Fibroblast of lung (primary cell): ENCODE data around the gene CNTFR. TPM values are rescaled to one million over a fixed set of nuclear protein-coding genes. Genes with fewer than 3 reads are reported as not detected.

Source experiments
- DNase-seq, 2 donors: peaks; one replicate each; pipeline versions ENCODE4 v3.0.0 to v3.0.0-alpha.2; 2010; ENCODE audit warnings: low read depth in 2 of 2
- H2AFZ ChIP-seq: 2 replicates; pipeline ENCODE4 v1.5.1; 2012; ENCODE audit warnings: low read length, control low read depth, inconsistent platforms
- H3K27ac ChIP-seq: 2 replicates; pipeline ENCODE4 v1.5.1; 2011; ENCODE audit warnings: low read length, control low read depth; ENCODE audit not compliant: insufficient read depth
- H3K27me3 ChIP-seq: 2 replicates; pipeline ENCODE4 v1.5.1; 2011; ENCODE audit warnings: mild to moderate bottlenecking, low read length; ENCODE audit not compliant: control insufficient read depth, insufficient read depth
- H3K36me3 ChIP-seq: 2 replicates; pipeline ENCODE4 v1.5.1; 2011; ENCODE audit warnings: low read length; ENCODE audit not compliant: control insufficient read depth, insufficient read depth
- H3K4me1 ChIP-seq: 2 replicates; pipeline ENCODE4 v1.5.1; 2011; ENCODE audit warnings: low read length; ENCODE audit not compliant: control insufficient read depth, insufficient read depth; ENCODE audit errors: extremely low read depth
- H3K4me2 ChIP-seq: 2 replicates; pipeline ENCODE4 v1.5.1; 2011; ENCODE audit warnings: low read length, control low read depth; ENCODE audit not compliant: insufficient read depth; ENCODE audit errors: extremely low read depth
- H3K4me3 ChIP-seq, 4 experiments: fragments of 200-600 bp in 1 of 4; sonication (generic) in 1 of 4; replicated peaks in 1 of 4; 2 replicates each; pipeline ENCODE4 v1.5.1; 2011 to 2016; ENCODE audit warnings: low read length in 4 of 4, low read depth in 3 of 4, mild to moderate bottlenecking in 3 of 4, control low read depth in 2 of 4, inconsistent platforms in 1 of 4, mixed read lengths in 1 of 4; ENCODE audit not compliant: insufficient read depth in 1 of 4; ENCODE audit errors: control extremely low read depth in 1 of 4
- H3K79me2 ChIP-seq: 2 replicates; pipeline ENCODE4 v1.5.1; 2012; ENCODE audit warnings: mild to moderate bottlenecking, low read length, inconsistent platforms; ENCODE audit not compliant: control insufficient read depth, insufficient read depth
- H3K9ac ChIP-seq: 2 replicates; pipeline ENCODE4 v1.5.1; 2011; ENCODE audit warnings: mild to moderate bottlenecking, low read length, control low read depth; ENCODE audit not compliant: insufficient read depth
- H3K9me3 ChIP-seq: 2 replicates; pipeline ENCODE4 v1.5.1; 2012; ENCODE audit warnings: low read depth, low read length; ENCODE audit not compliant: control insufficient read depth, insufficient read depth
- H4K20me1 ChIP-seq: 2 replicates; pipeline ENCODE4 v1.5.1; 2011; ENCODE audit warnings: low read length; ENCODE audit not compliant: control insufficient read depth, insufficient read depth; ENCODE audit errors: extremely low read depth
- CTCF ChIP-seq, 2 donors: IDR thresholded peaks in 1 of 2; conservative IDR thresholded peaks in 1 of 2; 1 replicate in 1 of 2; 2 replicates in 1 of 2; pipeline ENCODE4 v1.5.1; 2011 to 2012; ENCODE audit warnings: low read length in 2 of 2, control low read depth in 1 of 2, inconsistent platforms in 1 of 2, low read depth in 1 of 2, mild to moderate bottlenecking in 1 of 2
- EZH2 ChIP-seq: IDR thresholded peaks from 2 replicates; pipeline ENCODE4 v1.5.1; 2012; ENCODE audit warnings: low read length, control low read depth, mild to moderate bottlenecking; ENCODE audit errors: missing control alignments
- polyA plus RNA-seq, 2 donors: library from polyadenylated mRNA; depleted of rRNA in 1 of 2; stranded (reverse) in 1 of 2; unstranded in 1 of 2; fragments of >200 nt; gene quantifications; 2 replicates each; pipeline ENCODE4 v1.2.1, GENCODE V29; 2011 to 2012; ENCODE audit warnings: missing spikeins in 1 of 2
- total RNA-seq: library from RNA; depleted of rRNA; stranded (reverse); fragments of >200 nt; gene quantifications from 2 replicates; pipeline ENCODE4 v1.2.1, GENCODE V29; 2014

Gene CNTFR
- total and polyA plus RNA-seq, 2 donors (not counting 1 experiment from before 2014, with no cell fraction given), result not detected

GRCh38 chr9:34519321-34520020 is 70.1 kb downstream of the CNTFR start:
- H4K20me1 ChIP-seq, result no peaks in the 10 kb centered on the region
- no peak overlapping the region for H3K27ac ChIP-seq
- peaks cover 3% of the 10 kb centered on the region for H3K27me3 ChIP-seq
- no peaks in the 10 kb centered on the region for H3K36me3 ChIP-seq
- TF ChIP-seq EZH2 (no peak), CTCF (conservative IDR thresholded peaks at IDR 0.05 in 1 of 2, IDR thresholded peaks at IDR 0.05 in 1 of 2; ENCODE audit: low read depth in 1 of 2, low read length in 2 of 2) (no peak)
- H3K4me1 ChIP-seq, result no peaks in the 10 kb centered on the region
- no peaks in the 10 kb centered on the region for H3K9me3 ChIP-seq
- H2AFZ ChIP-seq, result no peak overlapping the region
- no peaks in the 10 kb centered on the region for H3K79me2 ChIP-seq
- no peak overlapping the region for H3K9ac ChIP-seq
- DNase-seq, result no peak
- no peak overlapping the region for H3K4me3 ChIP-seq
- H3K4me2 ChIP-seq, result no peak overlapping the region

GRCh38 chr9:34518896-34519295 is 70.6 kb downstream of the CNTFR start:
- Histone ChIP-seq H3K4me1 (no peaks in the 10 kb centered on the region), H3K9me3 (no peaks in the 10 kb centered on the region), H3K9ac (no peak overlapping the region), H2AFZ (no peak overlapping the region), H3K36me3 (no peaks in the 10 kb centered on the region), H3K4me3 (no peak overlapping the region), H3K4me2 (no peak overlapping the region), H4K20me1 (no peaks in the 10 kb centered on the region), H3K27ac (no peak overlapping the region), H3K79me2 (no peaks in the 10 kb centered on the region), H3K27me3 (peaks cover 3% of the 10 kb centered on the region)
- no peak for DNase-seq
- TF ChIP-seq CTCF (conservative IDR thresholded peaks at IDR 0.05 in 1 of 2, IDR thresholded peaks at IDR 0.05 in 1 of 2; ENCODE audit: low read depth in 1 of 2, low read length in 2 of 2), result no peak
- TF ChIP-seq EZH2, result no peak

- no peak overlapping the region for H3K9ac ChIP-seq
- H3K9me3 ChIP-seq, result no peaks in the 10 kb centered on the region
- no peak overlapping the region for H3K4me3 ChIP-seq
- no peaks in the 10 kb centered on the region for H3K36me3 ChIP-seq
- peaks cover 3% of the 10 kb centered on the region for H3K27me3 ChIP-seq
- H3K4me2 ChIP-seq, result no peak overlapping the region
- H2AFZ ChIP-seq, result no peak overlapping the region
- H3K79me2 ChIP-seq, result no peaks in the 10 kb centered on the region
- H3K4me1 ChIP-seq, result no peaks in the 10 kb centered on the region
- TF ChIP-seq CTCF (conservative IDR thresholded peaks at IDR 0.05 in 1 of 2, IDR thresholded peaks at IDR 0.05 in 1 of 2; ENCODE audit: low read depth in 1 of 2, low read length in 2 of 2) (no peak), EZH2 (no peak)
- DNase-seq, result no peak
- H3K27ac ChIP-seq, result no peak overlapping the region
- H4K20me1 ChIP-seq, result no peaks in the 10 kb centered on the region
Measured at GRCh38 chr9:34518110-34518616, 71.4 kb downstream of the CNTFR start.
